Osteoblast (primary cell): Measurements from ENCODE around the gene MTA3. TPM values are rescaled to one million over a fixed set of nuclear protein-coding genes. Genes with fewer than 3 reads are reported as not detected.
"Not testable (repeated sequence)": the region's sequence is repeated elsewhere in the genome, so short reads cannot be mapped to it uniquely, and the experiment has no call there.

Source experiments
- DNase-seq: peaks from one replicate; pipeline ENCODE4 v3.0.0; 2011; ENCODE audit warnings: low spot score, mixed read lengths; ENCODE audit not compliant: insufficient read length; ENCODE audit errors: missing footprints
- H2AFZ ChIP-seq: 2 replicates; pipeline ENCODE4 v1.6.0; 2011; ENCODE audit warnings: mild to moderate bottlenecking, low read length
- H3K27ac ChIP-seq: 2 replicates; pipeline ENCODE4 v1.5.1; 2011; ENCODE audit warnings: mild to moderate bottlenecking, low read depth, low read length, moderate library complexity
- H3K27me3 ChIP-seq: 2 replicates; pipeline ENCODE4 v1.6.0; 2012; ENCODE audit warnings: mild to moderate bottlenecking, control low read depth, inconsistent platforms, low read length, moderate library complexity; ENCODE audit not compliant: insufficient read depth
- H3K36me3 ChIP-seq: 2 replicates; pipeline ENCODE4 v1.5.1; 2011; ENCODE audit warnings: mild to moderate bottlenecking, low read length, control low read depth, moderate library complexity; ENCODE audit not compliant: insufficient read depth
- H3K4me1 ChIP-seq: 2 replicates; pipeline ENCODE4 v1.5.1; 2011; ENCODE audit warnings: mild to moderate bottlenecking, low read length, control low read depth, moderate library complexity; ENCODE audit not compliant: insufficient read depth
- H3K4me2 ChIP-seq: 2 replicates; pipeline ENCODE4 v1.6.0; 2011; ENCODE audit warnings: mild to moderate bottlenecking, low read length; ENCODE audit not compliant: insufficient read depth
- H3K4me3 ChIP-seq: fragments of 200-600 bp; sonication (generic); 3 replicates; pipeline ENCODE4 v1.5.1; 2012; ENCODE audit warnings: mild to moderate bottlenecking, low read length, inconsistent platforms; ENCODE audit not compliant: insufficient read depth
- H3K79me2 ChIP-seq: 2 replicates; pipeline ENCODE4 v1.6.0; 2012; ENCODE audit warnings: mild to moderate bottlenecking, low read length, control low read depth, inconsistent platforms; ENCODE audit not compliant: insufficient read depth
- H3K9me3 ChIP-seq: 2 replicates; pipeline ENCODE4 v1.5.1; 2011; ENCODE audit warnings: low read depth, low read length, control low read depth
- H4K20me1 ChIP-seq: 2 replicates; pipeline ENCODE4 v1.6.0; 2012; ENCODE audit warnings: mild to moderate bottlenecking, low read length, control low read depth; ENCODE audit not compliant: insufficient read depth
- total RNA-seq: library from RNA; depleted of rRNA; stranded (reverse); fragments of >200 nt; gene quantifications from 2 replicates; pipeline ENCODE4 v1.2.3, GENCODE V29; 2012
- TF ChIP-seq, protein P1 (sequence below): IDR thresholded peaks from 2 replicates; pipeline ENCODE4 v1.5.1; 2011; ENCODE audit warnings: mild to moderate bottlenecking, low read depth, low read length, moderate library complexity; ENCODE audit errors: extremely low read depth

The MTA3 gene
- total RNA-seq, 1 donor = 29.3 TPM

DNA sequence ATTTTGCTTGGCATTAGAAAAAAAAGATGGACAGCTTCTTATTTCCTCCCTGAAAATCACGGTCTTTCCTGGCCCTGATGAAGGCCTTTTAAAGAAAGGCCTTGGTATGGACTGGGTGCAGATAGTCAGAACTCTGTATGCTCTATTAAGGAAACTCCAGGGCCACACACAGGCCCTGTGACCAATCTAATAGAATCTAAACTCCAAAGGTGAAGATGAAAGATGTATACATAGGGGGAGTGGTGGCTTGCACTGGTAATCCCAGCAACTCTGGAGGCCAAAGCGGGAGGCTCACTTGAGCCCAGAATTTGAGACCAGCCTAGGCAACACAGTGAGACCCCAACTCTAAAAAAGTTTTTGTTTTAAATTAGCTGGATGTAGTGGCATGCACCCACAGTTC, 158.2 kb downstream of the MTA3 start:
- TF ChIP-seq, protein P1, sequence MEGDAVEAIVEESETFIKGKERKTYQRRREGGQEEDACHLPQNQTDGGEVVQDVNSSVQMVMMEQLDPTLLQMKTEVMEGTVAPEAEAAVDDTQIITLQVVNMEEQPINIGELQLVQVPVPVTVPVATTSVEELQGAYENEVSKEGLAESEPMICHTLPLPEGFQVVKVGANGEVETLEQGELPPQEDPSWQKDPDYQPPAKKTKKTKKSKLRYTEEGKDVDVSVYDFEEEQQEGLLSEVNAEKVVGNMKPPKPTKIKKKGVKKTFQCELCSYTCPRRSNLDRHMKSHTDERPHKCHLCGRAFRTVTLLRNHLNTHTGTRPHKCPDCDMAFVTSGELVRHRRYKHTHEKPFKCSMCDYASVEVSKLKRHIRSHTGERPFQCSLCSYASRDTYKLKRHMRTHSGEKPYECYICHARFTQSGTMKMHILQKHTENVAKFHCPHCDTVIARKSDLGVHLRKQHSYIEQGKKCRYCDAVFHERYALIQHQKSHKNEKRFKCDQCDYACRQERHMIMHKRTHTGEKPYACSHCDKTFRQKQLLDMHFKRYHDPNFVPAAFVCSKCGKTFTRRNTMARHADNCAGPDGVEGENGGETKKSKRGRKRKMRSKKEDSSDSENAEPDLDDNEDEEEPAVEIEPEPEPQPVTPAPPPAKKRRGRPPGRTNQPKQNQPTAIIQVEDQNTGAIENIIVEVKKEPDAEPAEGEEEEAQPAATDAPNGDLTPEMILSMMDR = no peak
- no peaks in the 10 kb centered on the region for H3K27me3 ChIP-seq
- no peaks in the 10 kb centered on the region for H3K9me3 ChIP-seq
- H3K4me2 ChIP-seq = no peak overlapping the region
- no peaks in the 10 kb centered on the region for H3K79me2 ChIP-seq
- no peak overlapping the region for H2AFZ ChIP-seq
- no peak overlapping the region for H3K27ac ChIP-seq
- no peaks in the 10 kb centered on the region for H4K20me1 ChIP-seq
- H3K4me1 ChIP-seq = peaks cover 11% of the 10 kb centered on the region
- H3K36me3 ChIP-seq = no peaks in the 10 kb centered on the region
- no peak overlapping the region for H3K4me3 ChIP-seq
- no peak for DNase-seq

DNA sequence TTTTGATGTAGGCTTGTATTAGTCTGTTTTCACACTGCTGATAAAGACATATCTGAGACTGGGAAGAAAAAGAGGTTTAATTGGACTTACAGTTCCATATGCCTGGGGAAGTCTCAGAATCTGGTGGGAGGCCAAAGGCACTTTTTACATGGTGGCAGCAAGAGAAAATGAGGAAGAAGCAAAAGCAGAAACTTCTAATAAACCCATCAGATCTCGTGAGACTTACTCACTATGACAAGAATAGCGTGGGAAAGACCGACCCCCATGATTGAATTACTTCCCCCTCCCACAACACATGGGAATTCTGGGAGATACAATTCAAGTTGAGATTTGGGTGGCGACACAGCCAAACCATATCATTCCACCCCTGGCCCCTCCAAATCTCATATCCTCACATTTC, 162.9 kb downstream of the MTA3 start:
- H3K4me3 ChIP-seq, H2AFZ ChIP-seq, H4K20me1 ChIP-seq, H3K9me3 ChIP-seq, H3K27ac ChIP-seq, H3K27me3 ChIP-seq, H3K79me2 ChIP-seq, H3K36me3 ChIP-seq, H3K4me2 ChIP-seq, H3K4me1 ChIP-seq, DNase-seq: not testable (repeated sequence)

DNA sequence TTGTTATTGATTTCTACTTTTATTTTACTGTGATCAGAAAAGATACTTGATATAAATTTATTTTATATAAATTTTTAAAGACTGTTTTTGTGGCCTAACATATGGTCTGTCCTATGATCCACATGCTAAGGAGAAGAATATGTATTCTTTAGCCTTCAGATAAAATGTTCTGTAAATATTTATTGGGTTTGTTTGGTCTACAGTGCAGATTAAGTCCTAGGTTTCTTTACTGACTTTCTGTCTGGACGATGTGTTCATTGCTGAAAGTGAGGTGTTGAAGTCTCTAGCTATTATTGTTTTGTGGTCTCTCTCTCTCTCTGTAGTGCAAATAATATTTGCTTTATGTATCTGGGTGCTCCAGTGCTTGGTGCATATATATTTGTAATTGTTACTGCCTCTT, 165.4 kb downstream of the MTA3 start:
- Histone ChIP-seq H2AFZ (no peak overlapping the region), H3K9me3 (no peaks in the 10 kb centered on the region), H3K36me3 (no peaks in the 10 kb centered on the region), H4K20me1 (no peaks in the 10 kb centered on the region), H3K4me3 (no peak overlapping the region), H3K27me3 (no peaks in the 10 kb centered on the region), H3K27ac (no peak overlapping the region), H3K4me2 (no peak overlapping the region), H3K79me2 (no peaks in the 10 kb centered on the region), H3K4me1 (no peaks in the 10 kb centered on the region)
- no peak for DNase-seq
- TF ChIP-seq, protein P1 = no peak

DNA sequence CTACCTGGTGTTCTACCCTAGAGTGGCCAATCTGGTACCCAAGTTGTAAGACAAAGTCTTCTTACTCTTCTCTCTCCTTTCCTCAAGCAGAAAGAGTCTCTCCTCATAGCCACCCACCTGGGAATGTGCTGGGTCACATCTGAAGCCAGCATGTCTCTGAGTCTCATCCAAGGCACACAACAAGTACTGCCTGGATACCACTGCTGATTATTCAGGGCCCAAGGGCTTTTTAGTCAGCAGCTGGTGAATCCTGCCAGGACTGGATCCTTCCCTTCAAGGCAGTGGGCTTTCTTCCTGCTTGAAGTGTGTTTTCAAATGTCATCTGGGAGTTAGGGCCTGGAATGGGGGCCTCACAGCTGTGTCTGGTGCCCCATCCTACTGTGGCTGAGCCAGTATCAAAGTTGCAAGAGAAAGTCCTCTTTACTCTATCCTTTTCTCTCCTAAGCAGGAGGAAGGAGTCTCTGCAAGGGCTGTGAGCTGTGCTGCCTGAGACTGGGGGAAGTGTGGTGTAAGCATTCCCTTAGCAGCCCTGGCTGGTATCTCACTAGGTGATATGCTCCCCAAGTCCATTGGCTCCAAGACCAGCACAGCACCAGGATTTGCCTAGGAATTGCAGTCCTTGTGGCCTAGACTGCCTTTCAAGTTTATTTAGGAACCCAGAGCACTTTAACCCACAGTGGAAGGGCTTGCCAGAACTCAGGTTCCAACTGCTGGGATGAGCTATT, 168.3 kb downstream of the MTA3 start:
- H4K20me1 ChIP-seq = no peaks in the 10 kb centered on the region
- no peaks in the 10 kb centered on the region for H3K27me3 ChIP-seq
- no peak overlapping the region for H3K4me3 ChIP-seq
- no peak overlapping the region for H3K27ac ChIP-seq
- no peaks in the 10 kb centered on the region for H3K4me1 ChIP-seq
- no peak for DNase-seq
- H3K4me2 ChIP-seq = no peak overlapping the region
- TF ChIP-seq, protein P1 = no peak
- H3K36me3 ChIP-seq = no peaks in the 10 kb centered on the region
- no peak overlapping the region for H2AFZ ChIP-seq
- no peaks in the 10 kb centered on the region for H3K79me2 ChIP-seq
- no peaks in the 10 kb centered on the region for H3K9me3 ChIP-seq
